SU-DHL-6 (cell line): ENCODE data around the gene TYW1B.
"Not testable (repeated sequence)": the region's sequence is repeated elsewhere in the genome, so short reads cannot be mapped to it uniquely, and the experiment has no call there.

Experiments
- H2AFZ ChIP-seq: fragments of 200-600 bp; sonication (generic); 2 replicates; pipeline ENCODE4 v1.6.1; 2014; ENCODE audit warnings: low read depth, mild to moderate bottlenecking, moderate library complexity, mixed read lengths, antibody characterized with exemption, low read length; ENCODE audit not compliant: severe bottlenecking
- H3F3A ChIP-seq: fragments of 200-600 bp; shearing (Covaris generic); 2 replicates; pipeline ENCODE4 v1.6.0; 2016; ENCODE audit warnings: antibody characterized with exemption, mild to moderate bottlenecking; ENCODE audit not compliant: insufficient read depth
- H3K27ac ChIP-seq: fragments of 200-600 bp; sonication (generic); 2 replicates; pipeline ENCODE4 v1.5.1; 2016; ENCODE audit warnings: low read depth, mild to moderate bottlenecking, low read length, moderate library complexity, mixed read lengths
- H3K27me3 ChIP-seq: fragments of 200-600 bp; sonication (generic), shearing (Covaris generic); 2 replicates; pipeline ENCODE4 v1.6.0; 2014; ENCODE audit warnings: mild to moderate bottlenecking, low read length
- H3K36me3 ChIP-seq: fragments of 200-600 bp; sonication (generic); 2 replicates; pipeline ENCODE4 v1.6.1; 2014; ENCODE audit warnings: mild to moderate bottlenecking, low read length, mixed read lengths
- H3K4me2 ChIP-seq: fragments of 300-600, 200-600 bp; shearing (Covaris generic), sonication (generic); 2 replicates; pipeline ENCODE4 v1.6.0; 2014; ENCODE audit warnings: low read length, low read depth, mild to moderate bottlenecking; ENCODE audit not compliant: poor library complexity, severe bottlenecking
- H3K4me3 ChIP-seq: fragments of 200-600 bp; sonication (generic); 2 replicates; pipeline ENCODE4 v1.5.1; 2014; ENCODE audit warnings: antibody characterized with exemption, low read length, mild to moderate bottlenecking, mixed read lengths; ENCODE audit not compliant: insufficient read depth, poor library complexity, severe bottlenecking
- H3K79me2 ChIP-seq: fragments of 200-600 bp; sonication (generic); 2 replicates; pipeline ENCODE4 v1.6.1; 2014; ENCODE audit warnings: mild to moderate bottlenecking, low read length, moderate library complexity; ENCODE audit not compliant: insufficient read depth
- H3K9ac ChIP-seq: fragments of 200-600 bp; sonication (generic); 2 replicates; pipeline ENCODE4 v1.7.0; 2014; ENCODE audit warnings: mild to moderate bottlenecking, low read length
- H3K9me2 ChIP-seq: fragments of 200-600 bp; sonication (generic); replicated peaks from 2 replicates; pipeline ENCODE4 v1.6.1; 2014; ENCODE audit warnings: low read length; ENCODE audit not compliant: insufficient read depth
- H3K9me3 ChIP-seq: fragments of 200-600 bp; sonication (generic); 2 replicates; pipeline ENCODE4 v1.6.1; 2014; ENCODE audit warnings: low read length, mixed read lengths; ENCODE audit not compliant: insufficient read depth
- H4K20me1 ChIP-seq: fragments of 200-600 bp; sonication (generic); 2 replicates; pipeline ENCODE4 v1.6.1; 2014; ENCODE audit warnings: low read depth, mild to moderate bottlenecking, antibody characterized with exemption, low read length, moderate library complexity, mixed read lengths
- CTCF ChIP-seq: fragments of 200-600 bp; sonication (generic); IDR thresholded peaks from one replicate; pipeline ENCODE4 v1.5.1; 2017; ENCODE audit warnings: antibody characterized with exemption, mild to moderate bottlenecking, low read length, moderate library complexity; ENCODE audit not compliant: insufficient read depth, poor library complexity, severe bottlenecking
- EZH2phosphoT487 ChIP-seq: fragments of 200-600 bp; sonication (generic), shearing (Covaris generic); conservative IDR thresholded peaks from 2 replicates; pipeline ENCODE4 v1.6.1; 2018; ENCODE audit warnings: mild to moderate bottlenecking, antibody characterized with exemption, low read length, moderate library complexity, mixed read lengths

TYW1B gene

DNA sequence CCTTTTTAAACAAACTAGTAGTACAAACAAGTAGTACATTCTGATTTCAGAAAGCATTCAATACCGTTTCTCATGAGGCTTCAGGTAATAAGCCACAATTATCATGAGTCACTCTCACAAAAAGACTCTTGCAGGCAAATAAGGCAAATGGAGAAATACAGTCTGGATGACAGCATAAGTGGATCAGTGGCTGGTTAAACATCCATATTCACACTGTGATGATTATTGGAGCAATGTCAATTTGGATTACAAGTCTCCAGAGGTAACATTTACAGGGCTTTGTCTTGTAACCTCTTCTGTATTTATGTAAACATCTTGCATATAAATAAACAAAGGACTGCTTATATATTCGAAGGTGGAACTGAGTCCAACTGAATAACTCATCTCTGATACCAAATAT is 55.4 kb downstream of the TYW1B start:
- H3K9me2 ChIP-seq, H3K79me2 ChIP-seq, H4K20me1 ChIP-seq, H3F3A ChIP-seq, H2AFZ ChIP-seq, H3K9ac ChIP-seq, H3K4me3 ChIP-seq, H3K4me2 ChIP-seq, H3K36me3 ChIP-seq, H3K9me3 ChIP-seq, H3K27me3 ChIP-seq, H3K27ac ChIP-seq: not testable (repeated sequence)

- H3K36me3 ChIP-seq, H3K27me3 ChIP-seq, H3K79me2 ChIP-seq, H2AFZ ChIP-seq, H3K9ac ChIP-seq, H3K4me2 ChIP-seq, H3K4me3 ChIP-seq, H4K20me1 ChIP-seq, H3K9me2 ChIP-seq, H3K27ac ChIP-seq, H3F3A ChIP-seq, H3K9me3 ChIP-seq: not testable (repeated sequence)
Measured at GRCh38 chr7:72766994-72767393, 61.0 kb downstream of the TYW1B start.

- Histone ChIP-seq H3F3A (no peaks in the 10 kb centered on the region; the same call in 1 of the 2 replicates), H3K4me3 (no peak overlapping the region), H2AFZ (no peak overlapping the region), H3K36me3 (peaks cover 26% of the 10 kb centered on the region), H4K20me1 (no peaks in the 10 kb centered on the region), H3K9me3 (peaks cover 12% of the 10 kb centered on the region; the same call in 1 of the 2 replicates), H3K79me2 (no peaks in the 10 kb centered on the region), H3K27ac (no peak overlapping the region), H3K4me2 (no peak overlapping the region), H3K27me3 (no peaks in the 10 kb centered on the region), H3K9ac (no peak overlapping the region), H3K9me2 (no peaks in the 10 kb centered on the region)
- TF ChIP-seq EZH2phosphoT487 = no peak
- no peak for TF ChIP-seq CTCF
Measured at GRCh38 chr7:72760602-72761001, 67.4 kb downstream of the TYW1B start.

- Histone ChIP-seq H3F3A (no peaks in the 10 kb centered on the region), H4K20me1 (no peaks in the 10 kb centered on the region)
Measured at GRCh38 chr7:72754312-72754711, 73.7 kb downstream of the TYW1B start.

More at GRCh38 chr7:72754312-72754711, 73.7 kb downstream of the TYW1B start:
- Histone ChIP-seq H3K79me2 (no peaks in the 10 kb centered on the region), H3K4me2 (no peak overlapping the region), H3K36me3 (peaks cover 1% of the 10 kb centered on the region; the same call in 1 of the 2 replicates), H3K9ac (no peak overlapping the region), H3K27ac (no peak overlapping the region), H3K27me3 (no peaks in the 10 kb centered on the region), H2AFZ (no peak overlapping the region), H3K9me2 (no peaks in the 10 kb centered on the region), H3K4me3 (no peak overlapping the region), H3K9me3 (no peaks in the 10 kb centered on the region)
- TF ChIP-seq CTCF = no peak
- no peak for TF ChIP-seq EZH2phosphoT487
